CD8-positive, alpha-beta memory T cell (primary cell): ENCODE measurements around the gene GGA2. TPM values are rescaled to one million over a fixed set of nuclear protein-coding genes. Genes with fewer than 3 reads are reported as not detected.
A peak's percentile ranks its signal among the peaks of the same experiment; 100 is the strongest.
"Not testable (repeated sequence)": the region's sequence is repeated elsewhere in the genome, so short reads cannot be mapped to it uniquely, and the experiment has no call there.

Experiments
- CTCF ChIA-PET: fragments of 350-600 bp; sonication (Branson Sonifier 250); formaldehyde crosslinking; loops from one replicate; lab custom pipeline; 2021; ENCODE audit warnings: antibody characterized with exemption; lab: Charles Lee
- POLR2A ChIA-PET: fragments of 350-600 bp; sonication (Branson Sonifier 250); formaldehyde crosslinking; loops from one replicate; lab custom pipeline; 2021; ENCODE audit warnings: antibody characterized with exemption; lab: Charles Lee
- DNase-seq, 5 donors: peaks; one replicate each; pipeline versions ENCODE4 v3.0.0 to v3.0.0-alpha.2; 2020 to 2022; ENCODE audit warnings: mixed read lengths in 1 of 5
- H3K27ac ChIP-seq: one replicate; pipeline ENCODE4 v1.7.0; 2013; ENCODE audit warnings: low read depth, mild to moderate bottlenecking, low read length, moderate library complexity
- H3K27me3 ChIP-seq: 2 replicates; pipeline ENCODE4 v1.7.0; 2013; ENCODE audit warnings: low read length, mild to moderate bottlenecking; ENCODE audit not compliant: insufficient read depth, poor library complexity, severe bottlenecking
- H3K36me3 ChIP-seq: 2 replicates; pipeline ENCODE4 v1.7.0; 2013; ENCODE audit warnings: mild to moderate bottlenecking, low read length, moderate library complexity; ENCODE audit not compliant: insufficient read depth
- H3K4me1 ChIP-seq: 2 replicates; pipeline ENCODE4 v1.7.0; 2013; ENCODE audit warnings: mild to moderate bottlenecking, low read length, moderate library complexity; ENCODE audit not compliant: insufficient read depth
- H3K4me3 ChIP-seq: 2 replicates; pipeline ENCODE4 v1.7.0; 2013; ENCODE audit warnings: mild to moderate bottlenecking, low read length
- H3K9me3 ChIP-seq: 2 replicates; pipeline ENCODE4 v1.7.0; 2013; ENCODE audit warnings: mild to moderate bottlenecking, low read length
- H3K27ac Mint-ChIP-seq, 8 donors: one replicate each; pipeline ENCODE4 v1.8.0; 2020 to 2021; ENCODE audit warnings: mixed read lengths in 8 of 8, mild to moderate bottlenecking in 6 of 8, inconsistent platforms in 3 of 8, moderate library complexity in 3 of 8
- H3K27me3 Mint-ChIP-seq, 2 donors: one replicate each; pipeline ENCODE4 v1.8.0; 2020 to 2021; ENCODE audit warnings: mixed read lengths in 2 of 2, mild to moderate bottlenecking in 1 of 2, moderate library complexity in 1 of 2
- H3K36me3 Mint-ChIP-seq, 3 donors: one replicate each; pipeline ENCODE4 v1.8.0; 2020 to 2021; ENCODE audit warnings: mixed read lengths in 3 of 3, inconsistent platforms in 1 of 3, mild to moderate bottlenecking in 1 of 3
- H3K4me1 Mint-ChIP-seq, 3 donors: one replicate each; pipeline ENCODE4 v1.8.0; 2020 to 2021; ENCODE audit warnings: mixed read lengths in 3 of 3, inconsistent platforms in 1 of 3, mild to moderate bottlenecking in 1 of 3
- H3K4me3 Mint-ChIP-seq, 7 donors: one replicate each; pipeline ENCODE4 v1.8.0; 2020 to 2021; ENCODE audit warnings: mixed read lengths in 7 of 7, mild to moderate bottlenecking in 6 of 7, moderate library complexity in 4 of 7, inconsistent platforms in 2 of 7
- H3K9me3 Mint-ChIP-seq, 5 donors: one replicate each; pipeline ENCODE4 v1.8.0; 2020 to 2022; ENCODE audit warnings: mixed read lengths in 5 of 5, mild to moderate bottlenecking in 3 of 5, moderate library complexity in 2 of 5, inconsistent platforms in 1 of 5
- polyA plus RNA-seq: library from polyadenylated mRNA; unstranded; fragments of 300-500 nt; fragmentation: Illumina TruSeq; gene quantifications from one replicate; pipeline ENCODE4 v1.2.3, GENCODE V29; 2021
- total RNA-seq, 2 experiments: library from RNA; stranded (reverse); gene quantifications; one replicate each; pipeline ENCODE4 v1.2.3, GENCODE V29; 2021

The GGA2 gene
- total and polyA plus RNA-seq, 3 experiments from 2014 or later: 52.3 to 70.1 (median 63.5) TPM

GRCh38 chr16:23512168-23512695, 1.9 kb upstream of the GGA2 start:
- Mint-ChIP-seq H3K4me3 (peak overlapping the region in 3 of 7 donors; percentile 16 to 78 (median 45)), H3K27me3 (peaks cover 0 to 5% of the 10 kb centered on the region in 2 donors), H3K4me1 (peaks cover 47 to 70% (median 68%) of the 10 kb centered on the region in 3 donors), H3K36me3 (peaks cover 0 to 17% (median 3%) of the 10 kb centered on the region in 3 donors), H3K27ac (peak overlapping the region in 2 of 8 donors; percentile 38 to 63), H3K9me3 (no peaks in the 10 kb centered on the region)
- Histone ChIP-seq H3K9me3 (no peaks in the 10 kb centered on the region), H3K4me3 (no peak overlapping the region), H3K27me3 (no peaks in the 10 kb centered on the region), H3K36me3 (no peaks in the 10 kb centered on the region), H3K27ac (no peak overlapping the region), H3K4me1 (peaks cover 39% of the 10 kb centered on the region)
- POLR2A ChIA-PET: no interaction called here
- CTCF ChIA-PET: no interaction called here
- DNase-seq: no peak

GRCh38 chr16:23511731-23512130, 1.4 kb upstream of the GGA2 start:
- Histone ChIP-seq H3K36me3 (no peaks in the 10 kb centered on the region), H3K4me1 (peaks cover 44% of the 10 kb centered on the region), H3K27ac (no peak overlapping the region), H3K4me3 (no peak overlapping the region), H3K9me3 (no peaks in the 10 kb centered on the region), H3K27me3 (no peaks in the 10 kb centered on the region)
- peaks cover 0 to 21% (median 3%) of the 10 kb centered on the region in 3 donors for H3K36me3 Mint-ChIP-seq
- POLR2A ChIA-PET: no interaction called here
- DNase-seq: no peak
- CTCF ChIA-PET: no interaction called here
- H3K9me3 Mint-ChIP-seq: no peaks in the 10 kb centered on the region
- H3K4me1 Mint-ChIP-seq: peaks cover 51 to 74% (median 71%) of the 10 kb centered on the region in 3 donors
- peak overlapping the region in 3 of 8 donors; percentile 56 to 70 (median 63) for H3K27ac Mint-ChIP-seq
- H3K4me3 Mint-ChIP-seq: peak overlapping the region in 6 of 7 donors; percentile 63 to 86 (median 74)
- H3K27me3 Mint-ChIP-seq: peaks cover 0 to 5% of the 10 kb centered on the region in 2 donors

- DNase-seq, H3K9me3 Mint-ChIP-seq, H3K9me3 ChIP-seq, H3K27me3 Mint-ChIP-seq, H3K36me3 ChIP-seq, H3K27me3 ChIP-seq, CTCF ChIA-PET: not testable (repeated sequence)
- Mint-ChIP-seq H3K36me3 (peaks cover 0 to 26% (median 3%) of the 10 kb centered on the region in 3 donors), H3K4me1 (peaks cover 53 to 75% (median 71%) of the 10 kb centered on the region in 3 donors), H3K4me3 (peak overlapping the region in 6 of 7 donors; percentile 82 to 88 (median 86)), H3K27ac (peak overlapping the region in 6 of 8 donors; percentile 67 to 90 (median 78))
- peak overlapping the region; percentile 38 for H3K27ac ChIP-seq
- H3K4me3 ChIP-seq: peak overlapping the region; percentile 58
- peaks cover 52% of the 10 kb centered on the region for H3K4me1 ChIP-seq
- POLR2A ChIA-PET: interaction anchor here (0.6 kb wide), 1 partner anchor 57 kb away, joined by 13 read pairs; no protein-coding TSS in a partner anchor
These were observed 599 bp upstream of the GGA2 start for GRCh38 chr16:23510915-23511270.

GRCh38 chr16:23509782-23510163, 521 bp downstream of the GGA2 start:
- H3K9me3 ChIP-seq: no peaks in the 10 kb centered on the region
- H3K27me3 ChIP-seq: no peaks in the 10 kb centered on the region
- H3K4me3 Mint-ChIP-seq: peak overlapping the region; percentile 86 to 96 (median 91)
- H3K36me3 ChIP-seq: no peaks in the 10 kb centered on the region
- H3K36me3 Mint-ChIP-seq: peaks cover 0 to 26% (median 3%) of the 10 kb centered on the region in 3 donors
- peak overlapping the region; percentile 66 for H3K27ac ChIP-seq
- H3K4me1 ChIP-seq: peaks cover 54% of the 10 kb centered on the region
- DNase-seq: peak; percentile 35 to 70 (median 36)
- ChIA-PET CTCF (interaction anchor here (0.9 to 1.3 kb wide), 2 partner anchors 37 to 74 kb away, joined by 3 to 7 read pairs; no protein-coding TSS in a partner anchor), POLR2A (interaction anchor here (0.6 to 1.3 kb wide), 4 partner anchors 27 to 57 kb away, joined by 3 to 6 read pairs (median 4); partner anchors contain the start of genes COG7, EARS2 and UBFD1)
- H3K27me3 Mint-ChIP-seq: peaks cover 0 to 5% of the 10 kb centered on the region in 2 donors
- peak overlapping the region; percentile 58 for H3K4me3 ChIP-seq
- H3K4me1 Mint-ChIP-seq: peaks cover 55 to 75% (median 71%) of the 10 kb centered on the region in 3 donors
- no peaks in the 10 kb centered on the region for H3K9me3 Mint-ChIP-seq
- H3K27ac Mint-ChIP-seq: peak overlapping the region; percentile 84 to 93 (median 90)

- H3K27ac ChIP-seq: peak overlapping the region; percentile 66
- ChIA-PET POLR2A (interaction anchor here (0.9 to 1.3 kb wide), 3 partner anchors 27 to 56 kb away, joined by 3 to 4 read pairs (median 4); partner anchors contain the start of genes COG7, EARS2 and UBFD1), CTCF (interaction anchor here (0.9 to 1.3 kb wide), 2 partner anchors 37 to 74 kb away, joined by 3 to 7 read pairs; no protein-coding TSS in a partner anchor)
- peak overlapping the region; percentile 86 to 96 (median 91) for H3K4me3 Mint-ChIP-seq
- H3K27me3 ChIP-seq: no peaks in the 10 kb centered on the region
- H3K4me3 ChIP-seq: peak overlapping the region; percentile 58
- H3K9me3 Mint-ChIP-seq: no peaks in the 10 kb centered on the region
- peaks cover 0 to 26% (median 3%) of the 10 kb centered on the region in 3 donors for H3K36me3 Mint-ChIP-seq
- H3K36me3 ChIP-seq: no peaks in the 10 kb centered on the region
- no peak for DNase-seq
- no peaks in the 10 kb centered on the region for H3K9me3 ChIP-seq
- peaks cover 55 to 75% (median 71%) of the 10 kb centered on the region in 3 donors for H3K4me1 Mint-ChIP-seq
- peaks cover 54% of the 10 kb centered on the region for H3K4me1 ChIP-seq
- H3K27me3 Mint-ChIP-seq: peaks cover 0 to 5% of the 10 kb centered on the region in 2 donors
- peak overlapping the region; percentile 7 to 93 (median 88) for H3K27ac Mint-ChIP-seq
These were observed 896 bp downstream of the GGA2 start for GRCh38 chr16:23509441-23509754.

- no peaks in the 10 kb centered on the region for H3K9me3 Mint-ChIP-seq
- H3K4me1 ChIP-seq: peaks cover 54% of the 10 kb centered on the region
- H3K4me3 ChIP-seq: peak overlapping the region; percentile 58
- H3K36me3 Mint-ChIP-seq: peaks cover 0 to 28% (median 3%) of the 10 kb centered on the region in 3 donors
- no peaks in the 10 kb centered on the region for H3K9me3 ChIP-seq
- H3K27ac ChIP-seq: peak overlapping the region; percentile 66
- H3K4me3 Mint-ChIP-seq: peak overlapping the region; percentile 86 to 96 (median 91)
- H3K4me1 Mint-ChIP-seq: peaks cover 57 to 74% (median 71%) of the 10 kb centered on the region in 3 donors
- POLR2A ChIA-PET: no interaction called here
- peak overlapping the region; percentile 84 to 93 (median 88) for H3K27ac Mint-ChIP-seq
- CTCF ChIA-PET: interaction anchor here (1.3 kb wide), 1 partner anchor 73 kb away, joined by 7 read pairs; no protein-coding TSS in a partner anchor
- no peak for DNase-seq
- no peaks in the 10 kb centered on the region for H3K27me3 ChIP-seq
- no peaks in the 10 kb centered on the region for H3K36me3 ChIP-seq
- H3K27me3 Mint-ChIP-seq: peaks cover 0 to 3% of the 10 kb centered on the region in 2 donors
These were observed 1.5 kb downstream of the GGA2 start for GRCh38 chr16:23508589-23509440.

- Histone ChIP-seq H3K4me1 (peaks cover 56% of the 10 kb centered on the region), H3K4me3 (no peak overlapping the region), H3K27ac (no peak overlapping the region), H3K36me3 (no peaks in the 10 kb centered on the region), H3K9me3 (no peaks in the 10 kb centered on the region), H3K27me3 (no peaks in the 10 kb centered on the region)
- ChIA-PET POLR2A (interaction anchor here (1.0 kb wide), 1 partner anchor 9 kb away, joined by 4 read pairs; no protein-coding TSS in a partner anchor), CTCF (interaction anchor here (0.8 to 1.9 kb wide), 7 partner anchors 8 to 72 kb away, joined by 3 to 7 read pairs (median 4); partner anchors contain the start of gene COG7)
- peaks cover 70 to 84% (median 80%) of the 10 kb centered on the region in 3 donors for H3K4me1 Mint-ChIP-seq
- DNase-seq: no peak
- peak overlapping the region in 3 of 7 donors; percentile 4 to 79 (median 70) for H3K4me3 Mint-ChIP-seq
- H3K9me3 Mint-ChIP-seq: no peaks in the 10 kb centered on the region
- peaks cover 0 to 3% of the 10 kb centered on the region in 2 donors for H3K27me3 Mint-ChIP-seq
- H3K27ac Mint-ChIP-seq: peak overlapping the region; percentile 35 to 97 (median 84)
- peaks cover 0 to 43% (median 3%) of the 10 kb centered on the region in 3 donors for H3K36me3 Mint-ChIP-seq
These were observed 3.7 kb downstream of the GGA2 start for GRCh38 chr16:23506606-23506994.
